Inflammatory macrophage (primary cell): ENCODE measurements around the gene STK35.
A peak's percentile ranks its signal among the peaks of the same experiment; 100 is the strongest.

Experiments
- DNase-seq, 2 donors: peaks; one replicate each; pipeline ENCODE4 v3.0.0-alpha.2; 2020 to 2022

STK35 gene

GRCh38 chr20:2108498-2108897 lies 6.9 kb downstream of the STK35 start:
- DNase-seq, result no peak

- DNase-seq, result no peak
Measured at GRCh38 chr20:2108987-2109386, 7.4 kb downstream of the STK35 start.

DNA sequence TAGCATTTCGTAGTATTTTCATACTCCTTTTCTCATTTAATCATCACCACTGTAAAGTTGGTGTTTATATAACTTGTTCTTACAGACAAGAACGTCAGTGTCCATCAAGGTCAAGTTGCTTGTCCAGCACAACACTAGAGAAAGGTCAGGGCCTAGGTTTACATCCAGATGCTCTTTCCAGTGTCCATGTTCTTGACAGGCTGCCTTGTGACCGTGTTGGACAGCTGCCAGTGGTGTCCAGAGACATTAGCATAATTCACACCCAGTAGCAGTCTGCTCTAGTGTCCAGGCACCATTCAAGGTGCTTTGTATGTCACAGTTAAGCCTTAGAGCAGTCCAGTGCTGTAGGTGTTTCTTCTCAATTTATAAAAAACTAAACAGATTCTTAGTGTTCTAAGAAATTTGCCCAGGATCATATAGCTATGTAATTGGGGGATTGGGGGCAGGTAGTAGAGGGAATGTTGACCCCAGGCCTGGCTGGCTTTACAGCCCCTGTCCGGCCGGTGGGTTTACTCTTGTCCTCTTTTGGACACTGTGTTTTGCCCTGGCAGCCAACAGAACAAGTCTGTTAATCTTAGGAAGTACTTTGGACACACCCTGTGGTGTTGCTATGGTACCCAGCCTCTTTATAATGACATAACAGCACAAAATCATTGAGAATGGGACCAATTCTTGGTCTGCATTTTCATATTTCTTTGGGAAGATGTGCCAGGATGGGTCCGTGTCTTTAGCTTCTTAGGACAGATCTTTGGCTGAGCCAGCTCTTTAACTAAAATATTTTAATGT lies 8.0 kb downstream of the STK35 start:
- DNase-seq, result peak in 1 of 2 donors; percentile 39

DNA sequence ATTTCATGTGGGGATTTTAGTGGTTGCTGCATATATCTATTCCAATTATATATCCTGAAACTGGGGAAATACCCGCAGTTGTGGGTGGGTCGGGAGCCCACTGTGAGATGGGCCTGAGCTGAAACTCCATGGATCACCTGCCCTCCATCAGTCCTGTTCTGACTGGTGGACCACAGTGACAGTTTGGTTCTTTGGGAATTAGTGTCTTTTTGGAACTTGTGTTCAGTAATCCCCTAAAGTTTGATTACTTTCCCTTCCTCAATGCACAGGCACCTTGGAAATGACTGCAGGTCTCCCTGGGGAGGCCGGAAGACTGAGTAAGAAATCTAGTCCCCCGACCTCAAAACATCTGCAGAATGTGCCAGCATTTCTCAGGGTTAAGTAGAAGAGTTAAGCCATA lies 11.3 kb downstream of the STK35 start:
- DNase-seq, result no peak

DNA sequence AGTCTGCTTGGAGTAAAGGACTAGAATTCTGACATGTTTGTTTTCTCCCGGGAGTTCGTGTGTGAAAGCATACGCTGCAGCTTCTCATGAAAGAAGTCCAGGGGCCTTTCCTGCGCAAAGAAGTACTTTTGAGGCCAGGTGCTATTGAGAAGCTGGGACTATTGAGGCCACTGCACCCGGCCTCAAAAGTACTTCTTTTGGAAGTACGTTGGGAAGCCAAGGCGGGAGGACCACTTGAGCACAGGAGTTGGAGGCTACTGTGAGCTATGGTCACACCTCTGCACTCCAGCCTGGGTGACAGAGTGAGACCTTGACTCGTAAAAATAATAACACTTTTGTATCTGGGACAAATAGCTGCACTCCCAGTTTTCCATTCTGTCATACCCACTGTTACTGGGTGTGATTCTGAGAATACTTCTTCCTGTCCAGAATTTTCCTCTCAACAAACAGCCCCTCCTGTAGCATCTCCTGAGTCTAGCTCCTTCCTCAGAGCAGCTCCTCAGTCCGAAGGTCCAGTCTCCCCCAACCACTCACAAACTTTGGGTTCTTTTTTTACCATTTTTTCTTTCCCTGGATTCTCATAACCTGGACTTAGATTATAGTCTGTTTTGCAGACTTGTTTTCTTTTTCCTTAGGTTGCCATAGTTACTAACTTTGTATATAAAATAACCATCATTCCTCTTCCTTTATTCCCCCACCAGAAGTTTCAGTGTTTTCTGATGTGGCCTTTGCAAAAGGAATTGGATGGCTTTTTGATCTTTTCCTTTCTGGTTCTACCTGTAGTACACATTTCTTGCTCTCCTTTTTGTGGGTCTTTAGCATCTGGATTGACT lies 12.7 kb downstream of the STK35 start:
- no peak for DNase-seq

DNA sequence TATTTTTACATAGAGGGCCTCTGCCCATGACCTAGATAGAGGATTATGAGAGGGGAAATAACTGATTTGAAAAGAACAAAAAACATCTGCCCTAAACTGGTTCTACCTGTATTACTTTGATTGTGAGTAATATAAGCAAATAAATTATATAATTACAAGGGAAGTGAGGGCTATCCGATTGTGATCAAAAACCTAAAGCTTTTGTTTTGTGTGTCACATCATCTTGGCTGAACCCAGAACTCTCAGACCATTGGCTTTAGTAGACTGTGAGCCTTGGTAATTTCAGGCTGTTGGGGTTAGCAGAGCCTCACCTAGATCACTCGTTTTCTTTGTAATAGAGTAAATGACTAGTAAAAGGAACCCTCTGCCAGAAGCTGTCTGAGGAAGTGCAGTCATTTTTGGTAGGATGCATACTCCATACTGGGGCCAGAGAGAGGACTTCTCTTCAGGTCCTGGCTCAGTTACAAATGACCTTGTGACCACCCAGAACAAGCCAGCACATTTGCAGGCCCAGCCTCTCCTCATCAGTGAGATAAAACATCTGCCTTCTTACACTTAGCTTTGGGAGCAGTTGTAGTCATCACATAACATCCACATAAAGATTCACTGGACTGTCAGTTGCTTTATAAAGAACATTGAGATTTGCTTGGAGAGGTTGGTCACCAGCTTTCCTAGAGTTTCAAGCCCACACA lies 13.5 kb downstream of the STK35 start:
- no peak for DNase-seq

- no peak for DNase-seq
Measured at GRCh38 chr20:2116170-2116940, 14.7 kb downstream of the STK35 start.

DNA sequence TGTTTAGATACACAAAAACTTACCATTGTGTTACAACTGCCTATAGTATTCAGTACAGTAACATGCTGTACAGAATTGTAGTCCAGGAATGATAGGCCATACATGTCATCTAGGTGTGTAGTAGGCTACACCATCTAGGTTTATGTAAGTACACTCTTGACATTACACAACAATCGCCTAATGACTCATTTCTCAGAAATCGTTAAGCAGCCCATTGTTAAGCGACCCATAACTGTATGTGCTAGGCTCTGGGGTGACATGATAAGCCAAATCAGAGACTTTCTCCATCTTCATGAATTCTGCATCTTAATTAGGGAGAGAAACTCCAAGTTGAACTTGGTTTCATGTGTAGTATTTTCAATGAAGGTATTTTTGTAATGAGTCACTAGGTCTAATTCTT lies 17.2 kb downstream of the STK35 start:
- DNase-seq, result no peak

- no peak for DNase-seq
Measured at GRCh38 chr20:2122936-2123335, 21.3 kb downstream of the STK35 start.

GRCh38 chr20:2123720-2124119 lies 22.1 kb downstream of the STK35 start:
- no peak for DNase-seq

GRCh38 chr20:2124564-2125213 lies 23.1 kb downstream of the STK35 start:
- DNase-seq, result no peak

DNA sequence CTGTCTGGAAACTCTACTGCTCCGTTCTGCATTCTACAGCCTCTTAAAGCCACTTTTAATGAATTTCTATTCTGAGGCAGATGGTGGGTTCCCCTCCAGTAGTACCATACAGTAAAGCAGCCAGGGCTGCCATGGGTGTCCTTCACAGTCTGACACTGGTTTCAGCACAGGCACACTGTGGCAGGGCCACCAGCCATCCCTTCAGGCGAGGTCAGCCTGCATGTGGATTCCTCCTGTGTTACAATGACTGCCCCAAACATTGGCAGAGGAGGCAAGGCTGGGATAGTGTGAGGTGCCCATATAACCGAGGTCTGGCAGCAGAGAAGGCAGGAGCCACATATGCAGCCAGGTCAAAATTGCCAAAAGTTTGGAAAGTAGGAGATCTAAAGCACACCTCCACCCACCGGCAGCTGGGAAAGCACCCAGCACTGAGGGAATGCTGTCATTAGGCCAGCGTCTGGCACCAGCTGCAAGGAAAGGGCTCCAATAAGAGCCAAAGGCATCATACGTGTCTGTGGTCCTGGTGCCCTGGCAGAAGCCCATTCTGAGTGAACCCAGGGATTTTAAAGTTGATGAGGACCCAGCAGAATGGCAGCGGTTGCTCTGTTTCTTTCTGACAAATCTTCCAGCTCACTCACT lies 24.0 kb downstream of the STK35 start:
- DNase-seq, result no peak

GRCh38 chr20:2127238-2127637 lies 25.6 kb downstream of the STK35 start:
- DNase-seq, result no peak

DNA sequence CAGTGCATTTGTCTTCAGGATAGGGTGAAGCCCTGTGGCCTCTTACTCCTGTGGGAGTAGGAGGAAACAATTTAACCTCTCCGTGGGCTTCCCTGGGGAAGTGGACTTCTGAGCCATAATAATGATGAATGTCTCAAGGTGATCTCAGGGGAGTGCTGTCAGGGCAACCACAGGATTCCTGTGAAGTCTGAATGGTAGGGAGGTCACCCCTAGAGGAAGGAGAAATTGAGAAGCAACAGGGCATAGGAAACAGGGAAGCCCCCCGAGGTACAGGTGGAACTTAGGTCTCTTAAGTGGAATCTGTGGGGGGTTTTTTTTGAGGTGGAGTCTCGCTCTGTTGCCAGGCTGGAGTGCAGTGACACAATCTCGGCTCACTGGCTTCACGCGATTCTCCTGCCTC lies 26.9 kb downstream of the STK35 start:
- DNase-seq, result no peak

GRCh38 chr20:2130062-2130591 lies 28.5 kb downstream of the STK35 start:
- no peak for DNase-seq

- no peak for DNase-seq
Measured at GRCh38 chr20:2130683-2131082, 29.1 kb downstream of the STK35 start.

GRCh38 chr20:2131366-2131765 lies 29.7 kb downstream of the STK35 start:
- DNase-seq, result no peak

GRCh38 chr20:2132461-2132901 lies 30.9 kb downstream of the STK35 start:
- DNase-seq, result no peak

GRCh38 chr20:2133318-2134183 lies 31.9 kb downstream of the STK35 start:
- peak; percentile 52 to 62 for DNase-seq

DNA sequence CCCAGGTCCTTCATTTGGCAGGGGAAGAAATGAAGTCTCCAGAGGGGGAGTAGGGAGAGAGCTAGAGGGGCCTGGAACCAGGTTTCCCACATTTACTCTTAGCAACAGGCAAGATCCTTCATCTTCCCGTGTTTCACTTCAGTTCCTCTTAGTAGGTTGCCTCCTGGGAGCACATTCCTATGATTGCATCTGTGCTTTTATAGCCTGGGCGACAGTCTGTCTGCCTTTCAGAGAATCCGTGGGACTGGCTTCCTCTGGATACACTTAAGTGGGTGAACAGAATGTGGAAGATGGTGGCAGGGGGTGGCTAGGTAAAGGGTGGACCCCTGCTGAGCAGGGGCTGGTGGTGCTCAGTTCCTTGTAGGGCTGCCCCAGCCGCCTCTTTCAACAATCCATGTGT lies 33.4 kb downstream of the STK35 start:
- DNase-seq, result peak in 1 of 2 donors; percentile 1
